Measurements from ENCODE around the gene AUTS2.

DNA sequence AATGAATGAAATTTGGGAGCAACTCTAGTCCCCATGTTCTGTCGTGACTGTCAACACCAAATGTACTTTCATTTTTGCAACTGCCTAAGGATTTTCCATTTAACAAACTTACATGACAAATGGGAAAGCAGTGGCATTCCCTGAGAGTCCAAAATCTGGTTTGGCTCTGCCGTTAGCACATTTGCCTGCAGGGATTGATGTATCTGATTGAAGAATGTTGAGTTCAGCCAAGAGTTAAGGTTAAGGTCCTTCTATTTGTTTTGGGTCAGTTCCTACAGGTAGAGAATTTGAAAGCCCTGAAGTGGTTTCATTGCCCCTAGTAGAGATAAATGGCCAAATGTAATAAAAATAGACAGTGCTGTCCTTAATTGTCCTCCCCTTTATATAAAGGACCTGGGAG, 1127.2 kb downstream of the AUTS2 start:
- TF ChIP-seq CTCF (IDR thresholded peaks at IDR 0.05) (no peak), ATF3 (CRISPR knock-in tag; conservative IDR thresholded peaks at IDR 0.05) (no peak), AFF4 (CRISPR knock-in tag; IDR thresholded peaks at IDR 0.05; ENCODE audit: borderline replicate concordance) (no peak), CREB1 (CRISPR knock-in tag; IDR thresholded peaks at IDR 0.05) (no peak), STAT6 (CRISPR knock-in tag; conservative IDR thresholded peaks at IDR 0.05; ENCODE audit: low read depth) (no peak), SP1 (CRISPR knock-in tag; conservative IDR thresholded peaks at IDR 0.05) (no peak), CREM (CRISPR knock-in tag; IDR thresholded peaks at IDR 0.05) (no peak), CDX4 (CRISPR knock-in tag; IDR thresholded peaks at IDR 0.05; ENCODE audit: borderline replicate concordance) (no peak)
- TF ChIP-seq, protein P1, sequence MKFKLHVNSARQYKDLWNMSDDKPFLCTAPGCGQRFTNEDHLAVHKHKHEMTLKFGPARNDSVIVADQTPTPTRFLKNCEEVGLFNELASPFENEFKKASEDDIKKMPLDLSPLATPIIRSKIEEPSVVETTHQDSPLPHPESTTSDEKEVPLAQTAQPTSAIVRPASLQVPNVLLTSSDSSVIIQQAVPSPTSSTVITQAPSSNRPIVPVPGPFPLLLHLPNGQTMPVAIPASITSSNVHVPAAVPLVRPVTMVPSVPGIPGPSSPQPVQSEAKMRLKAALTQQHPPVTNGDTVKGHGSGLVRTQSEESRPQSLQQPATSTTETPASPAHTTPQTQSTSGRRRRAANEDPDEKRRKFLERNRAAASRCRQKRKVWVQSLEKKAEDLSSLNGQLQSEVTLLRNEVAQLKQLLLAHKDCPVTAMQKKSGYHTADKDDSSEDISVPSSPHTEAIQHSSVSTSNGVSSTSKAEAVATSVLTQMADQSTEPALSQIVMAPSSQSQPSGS (CRISPR knock-in tag; IDR thresholded peaks at IDR 0.05; ENCODE audit: borderline replicate concordance, low read depth) = no peak
